Muscle of leg (tissue), 11 donors: ENCODE measurements around the gene MAPK8IP1. TPM values are rescaled to one million over a fixed set of nuclear protein-coding genes. Genes with fewer than 3 reads are reported as not detected.

Source experiments
- DNase-seq: peaks from one replicate; pipeline ENCODE4 v3.0.0; 2013
- H3K27ac ChIP-seq: one replicate; pipeline ENCODE4 v1.5.1; 2013; ENCODE audit warnings: mild to moderate bottlenecking, low read length, control low read depth
- H3K27me3 ChIP-seq: one replicate; pipeline ENCODE4 v1.6.1; 2013; ENCODE audit warnings: low read length; ENCODE audit not compliant: control insufficient read depth, insufficient read depth
- H3K36me3 ChIP-seq: one replicate; pipeline ENCODE4 v1.6.1; 2013; ENCODE audit warnings: low read length; ENCODE audit not compliant: control insufficient read depth, insufficient read depth
- H3K4me1 ChIP-seq: one replicate; pipeline ENCODE4 v1.6.1; 2013; ENCODE audit warnings: low read length; ENCODE audit not compliant: control insufficient read depth, insufficient read depth
- H3K4me3 ChIP-seq: one replicate; pipeline ENCODE4 v1.5.1; 2013; ENCODE audit warnings: low read length, control low read depth
- H3K9me3 ChIP-seq: replicated peaks from 2 replicates; pipeline ENCODE4 v1.6.1; 2013; ENCODE audit warnings: low read depth, low read length; ENCODE audit not compliant: control insufficient read depth
- WGBS: methylation state at CpG from one replicate; pipeline ENCODE4 v1.1.5; 2013; ENCODE audit warnings: missing lambda C conversion rate; ENCODE audit not compliant: insufficient coverage; 5-methylcytosine and 5-hydroxymethylcytosine counted together
- polyA plus RNA-seq, 8 donors: library from polyadenylated mRNA; unstranded; fragments of 120-200 nt; gene quantifications; one replicate each; pipeline versions ENCODE4 v1.2.1 to v1.2.3, GENCODE V29; 2013; ENCODE audit warnings: inconsistent platforms in 1 of 8, low replicate concordance in 1 of 8; ENCODE audit not compliant: insufficient read length in 8 of 8, insufficient read depth in 1 of 8
- total RNA-seq: library from RNA; stranded (reverse); fragments of 120-200 nt; gene quantifications from one replicate; pipeline ENCODE4 v1.2.4, GENCODE V29; 2013

Gene MAPK8IP1
- total and polyA plus RNA-seq, 9 donors, result 26.5 to 54.3 (median 35.0) TPM

- WGBS, result 76% methylated on average over 3 of the region's 8 CpGs
- Histone ChIP-seq H3K27ac (peak overlapping the region; percentile 95), H3K36me3 (peaks cover 11% of the 10 kb centered on the region), H3K4me3 (peak overlapping the region; percentile 95), H3K4me1 (peaks cover 33% of the 10 kb centered on the region), H3K27me3 (no peaks in the 10 kb centered on the region), H3K9me3 (no peaks in the 10 kb centered on the region)
- DNase-seq, result no peak
These were observed 36.8 kb upstream of the MAPK8IP1 start for GRCh38 chr11:45848654-45849081.

GRCh38 chr11:45850446-45850845, 35.0 kb upstream of the MAPK8IP1 start:
- no peak overlapping the region for H3K27ac ChIP-seq
- peaks cover 11% of the 10 kb centered on the region for H3K36me3 ChIP-seq
- 52% methylated on average over 2 of the region's 2 CpGs for WGBS
- no peak overlapping the region for H3K4me3 ChIP-seq
- no peaks in the 10 kb centered on the region for H3K27me3 ChIP-seq
- H3K9me3 ChIP-seq, result no peaks in the 10 kb centered on the region
- no peak for DNase-seq
- H3K4me1 ChIP-seq, result peaks cover 42% of the 10 kb centered on the region

GRCh38 chr11:45851228-45851627, 34.2 kb upstream of the MAPK8IP1 start:
- peaks cover 50% of the 10 kb centered on the region for H3K4me1 ChIP-seq
- peaks cover 18% of the 10 kb centered on the region for H3K36me3 ChIP-seq
- 25% methylated on average over 1 of the region's 2 CpGs for WGBS
- no peaks in the 10 kb centered on the region for H3K9me3 ChIP-seq
- H3K4me3 ChIP-seq, result no peak overlapping the region
- peak; percentile 73 for DNase-seq
- H3K27me3 ChIP-seq, result no peaks in the 10 kb centered on the region
- H3K27ac ChIP-seq, result peak overlapping the region; percentile 16

GRCh38 chr11:45852018-45852711, 33.3 kb upstream of the MAPK8IP1 start:
- WGBS, result 38% methylated on average over 1 of the region's 4 CpGs
- Histone ChIP-seq H3K27ac (peak overlapping the region; percentile 70), H3K9me3 (no peaks in the 10 kb centered on the region), H3K27me3 (no peaks in the 10 kb centered on the region), H3K4me3 (no peak overlapping the region), H3K36me3 (peaks cover 25% of the 10 kb centered on the region), H3K4me1 (peaks cover 50% of the 10 kb centered on the region)
- DNase-seq, result peak; percentile 54

- no peak overlapping the region for H3K27ac ChIP-seq
- H3K4me1 ChIP-seq, result peaks cover 53% of the 10 kb centered on the region
- H3K9me3 ChIP-seq, result no peaks in the 10 kb centered on the region
- peaks cover 27% of the 10 kb centered on the region for H3K36me3 ChIP-seq
- no CpG with 5 or more reads among the region's 1 CpG for WGBS
- H3K4me3 ChIP-seq, result no peak overlapping the region
- no peaks in the 10 kb centered on the region for H3K27me3 ChIP-seq
- no peak for DNase-seq
These were observed 32.7 kb upstream of the MAPK8IP1 start for GRCh38 chr11:45852712-45853101.

- DNase-seq, result no peak
- H3K36me3 ChIP-seq, result peaks cover 27% of the 10 kb centered on the region
- 77% methylated on average over 5 of the region's 7 CpGs for WGBS
- H3K9me3 ChIP-seq, result no peaks in the 10 kb centered on the region
- H3K4me3 ChIP-seq, result no peak overlapping the region
- peaks cover 55% of the 10 kb centered on the region for H3K4me1 ChIP-seq
- H3K27ac ChIP-seq, result no peak overlapping the region
- H3K27me3 ChIP-seq, result no peaks in the 10 kb centered on the region
These were observed 31.9 kb upstream of the MAPK8IP1 start for GRCh38 chr11:45853332-45854219.

GRCh38 chr11:45855308-45855707, 30.1 kb upstream of the MAPK8IP1 start:
- Histone ChIP-seq H3K4me3 (no peak overlapping the region), H3K36me3 (peaks cover 26% of the 10 kb centered on the region), H3K27ac (peak overlapping the region; percentile 96), H3K9me3 (no peaks in the 10 kb centered on the region), H3K4me1 (peaks cover 69% of the 10 kb centered on the region), H3K27me3 (no peaks in the 10 kb centered on the region)
- DNase-seq, result no peak
- WGBS, result 47% methylated on average over 4 of the region's 5 CpGs

GRCh38 chr11:45856044-45856468, 29.4 kb upstream of the MAPK8IP1 start:
- H3K4me3 ChIP-seq, result no peak overlapping the region
- DNase-seq, result peak; percentile 98
- H3K36me3 ChIP-seq, result peaks cover 28% of the 10 kb centered on the region
- H3K27me3 ChIP-seq, result no peaks in the 10 kb centered on the region
- peaks cover 72% of the 10 kb centered on the region for H3K4me1 ChIP-seq
- WGBS, result 31% methylated on average over 5 of the region's 6 CpGs
- no peaks in the 10 kb centered on the region for H3K9me3 ChIP-seq
- H3K27ac ChIP-seq, result peak overlapping the region; percentile 96

GRCh38 chr11:45857961-45858474, 27.4 kb upstream of the MAPK8IP1 start:
- Histone ChIP-seq H3K4me3 (no peak overlapping the region), H3K4me1 (peaks cover 61% of the 10 kb centered on the region), H3K9me3 (no peaks in the 10 kb centered on the region), H3K36me3 (peaks cover 47% of the 10 kb centered on the region), H3K27ac (peak overlapping the region; percentile 89), H3K27me3 (no peaks in the 10 kb centered on the region)
- DNase-seq, result peak; percentile 98
- WGBS, result 0% methylated on average over 2 of the region's 2 CpGs
